Smooth muscle cell (in vitro differentiated cells): ENCODE measurements around the gene STAG3. TPM values are rescaled to one million over a fixed set of nuclear protein-coding genes. Genes with fewer than 3 reads are reported as not detected.
"Not testable (repeated sequence)": the region's sequence is repeated elsewhere in the genome, so short reads cannot be mapped to it uniquely, and the experiment has no call there.

ENCODE experiments used
- DNase-seq: peaks from one replicate; lab custom pipeline; 2025; ENCODE audit not compliant: unreplicated experiment; lab: John Stamatoyannopoulos, UW
- H2AFZ ChIP-seq: fragments of 200-600 bp; sonication (generic); 2 replicates; pipeline ENCODE4 v1.6.0; 2016; ENCODE audit warnings: antibody characterized with exemption, low read depth, mild to moderate bottlenecking
- H3F3A ChIP-seq: fragments of 200-600 bp; sonication (generic); 2 replicates; pipeline ENCODE4 v1.6.0; 2017; ENCODE audit warnings: antibody characterized with exemption, low read depth
- H3K27ac ChIP-seq: fragments of 200-600 bp; sonication (generic); 2 replicates; pipeline ENCODE4 v1.5.1; 2016; ENCODE audit warnings: low read depth, mild to moderate bottlenecking
- H3K27me3 ChIP-seq: fragments of 200-600 bp; sonication (generic); 2 replicates; pipeline ENCODE4 v1.6.1; 2016; ENCODE audit warnings: low read depth, mild to moderate bottlenecking
- H3K36me3 ChIP-seq: fragments of 200-600 bp; sonication (generic); 2 replicates; pipeline ENCODE4 v1.5.1; 2016; ENCODE audit warnings: low read depth
- H3K4me1 ChIP-seq: fragments of 200-600 bp; sonication (generic); 2 replicates; pipeline ENCODE4 v1.5.1; 2016; ENCODE audit warnings: low read depth
- H3K4me2 ChIP-seq: fragments of 200-600 bp; sonication (generic); 2 replicates; pipeline ENCODE4 v1.6.0; 2016; ENCODE audit warnings: mild to moderate bottlenecking
- H3K4me3 ChIP-seq: fragments of 200-600 bp; sonication (generic); 2 replicates; pipeline ENCODE4 v1.5.1; 2016; ENCODE audit warnings: mild to moderate bottlenecking
- H3K79me2 ChIP-seq: fragments of 200-600 bp; sonication (generic); 2 replicates; pipeline ENCODE4 v1.6.0; 2016; ENCODE audit warnings: low read depth, mild to moderate bottlenecking
- H3K9ac ChIP-seq: fragments of 200-600 bp; sonication (generic); 2 replicates; pipeline ENCODE4 v1.6.0; 2016; ENCODE audit warnings: low read depth
- H3K9me3 ChIP-seq: fragments of 200-600 bp; sonication (generic); replicated peaks from 2 replicates; pipeline ENCODE4 v1.5.1; 2016; ENCODE audit warnings: low read depth
- H4K20me1 ChIP-seq: fragments of 200-600 bp; sonication (generic); 2 replicates; pipeline ENCODE4 v1.6.0; 2016; ENCODE audit warnings: low read depth
- WGBS: methylation state at CpG from one replicate; pipeline ENCODE4 v1.1.7; 2016; ENCODE audit warnings: low lambda C conversion rate; 5-methylcytosine and 5-hydroxymethylcytosine counted together
- microRNA-seq: library from miRNA; unstranded; fragments of <30 nt; microRNA quantifications from one replicate; pipeline ENCODE4, GENCODE V29; 2016; ENCODE audit warnings: borderline number of aligned reads
- polyA plus RNA-seq: library from polyadenylated mRNA; unstranded; fragments of >200 nt; fragmentation: Nextera tagmentation; extraction: Ambion mirVana; gene quantifications from 2 replicates; pipeline ENCODE4 v1.2.1, GENCODE V29; 2016
- total RNA-seq: library from RNA; depleted of rRNA; stranded (reverse); fragments of >200 nt; gene quantifications from 2 replicates; pipeline ENCODE4 v1.2.3, GENCODE V29; 2014
- TF ChIP-seq, protein P1 (sequence below): fragments of 200-600 bp; sonication (generic); IDR thresholded peaks from 2 replicates; pipeline ENCODE4 v1.5.1; 2017; ENCODE audit warnings: borderline replicate concordance, mild to moderate bottlenecking, antibody characterized with exemption; ENCODE audit not compliant: insufficient read depth, poor library complexity, severe bottlenecking

The STAG3 gene
- total and polyA plus RNA-seq, 2 experiments from 2014 or later: 0.04 to 0.96 TPM

DNA sequence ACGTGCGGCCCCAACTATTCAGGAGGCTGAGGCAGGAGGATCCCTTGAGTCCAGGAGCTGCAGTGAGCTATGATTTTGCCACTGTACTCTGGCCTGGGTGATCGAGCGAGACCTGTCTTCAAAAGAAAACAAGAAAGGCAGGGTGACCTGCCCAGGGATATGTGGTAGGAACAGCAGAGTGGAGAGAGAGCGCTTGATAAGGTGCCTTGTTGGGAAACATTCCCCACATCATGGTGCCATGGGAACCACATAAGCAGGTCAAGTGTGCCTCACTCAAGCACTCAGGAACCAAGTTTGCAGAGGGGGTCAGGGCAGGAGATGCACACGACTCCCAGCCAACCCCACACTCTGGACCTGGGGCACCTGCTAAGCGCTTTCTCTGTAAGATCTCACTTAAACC is 79.3 kb downstream of the STAG3 start:
- Histone ChIP-seq H3K9ac (no peak overlapping the region), H3K79me2 (no peaks in the 10 kb centered on the region), H3F3A (no peaks in the 10 kb centered on the region), H3K4me1 (no peaks in the 10 kb centered on the region), H3K4me3 (no peak overlapping the region), H3K4me2 (no peak overlapping the region), H3K9me3 (no peaks in the 10 kb centered on the region), H2AFZ (no peak overlapping the region), H4K20me1 (peaks cover 12% of the 10 kb centered on the region), H3K36me3 (no peaks in the 10 kb centered on the region), H3K27ac (no peak overlapping the region), H3K27me3 (no peaks in the 10 kb centered on the region)
- no peak for DNase-seq
- 98% methylated on average over 7 of the region's 7 CpGs for WGBS
- TF ChIP-seq, protein P1, sequence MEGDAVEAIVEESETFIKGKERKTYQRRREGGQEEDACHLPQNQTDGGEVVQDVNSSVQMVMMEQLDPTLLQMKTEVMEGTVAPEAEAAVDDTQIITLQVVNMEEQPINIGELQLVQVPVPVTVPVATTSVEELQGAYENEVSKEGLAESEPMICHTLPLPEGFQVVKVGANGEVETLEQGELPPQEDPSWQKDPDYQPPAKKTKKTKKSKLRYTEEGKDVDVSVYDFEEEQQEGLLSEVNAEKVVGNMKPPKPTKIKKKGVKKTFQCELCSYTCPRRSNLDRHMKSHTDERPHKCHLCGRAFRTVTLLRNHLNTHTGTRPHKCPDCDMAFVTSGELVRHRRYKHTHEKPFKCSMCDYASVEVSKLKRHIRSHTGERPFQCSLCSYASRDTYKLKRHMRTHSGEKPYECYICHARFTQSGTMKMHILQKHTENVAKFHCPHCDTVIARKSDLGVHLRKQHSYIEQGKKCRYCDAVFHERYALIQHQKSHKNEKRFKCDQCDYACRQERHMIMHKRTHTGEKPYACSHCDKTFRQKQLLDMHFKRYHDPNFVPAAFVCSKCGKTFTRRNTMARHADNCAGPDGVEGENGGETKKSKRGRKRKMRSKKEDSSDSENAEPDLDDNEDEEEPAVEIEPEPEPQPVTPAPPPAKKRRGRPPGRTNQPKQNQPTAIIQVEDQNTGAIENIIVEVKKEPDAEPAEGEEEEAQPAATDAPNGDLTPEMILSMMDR: no peak

- WGBS: 86% methylated on average over 7 of the region's 8 CpGs
- not testable (repeated sequence) for H3K9me3 ChIP-seq, H3K4me1 ChIP-seq, H3K79me2 ChIP-seq, H3K27ac ChIP-seq, H3K4me3 ChIP-seq, H3K4me2 ChIP-seq, H3K9ac ChIP-seq, DNase-seq, H3K27me3 ChIP-seq, H3F3A ChIP-seq, H2AFZ ChIP-seq, H3K36me3 ChIP-seq
- H4K20me1 ChIP-seq: peaks cover 19% of the 10 kb centered on the region
Measured at GRCh38 chr7:100259984-100260383, 82.3 kb downstream of the STAG3 start.

- not testable (repeated sequence) for H3K36me3 ChIP-seq, H3K4me2 ChIP-seq, H3K79me2 ChIP-seq, H3K27me3 ChIP-seq, H3K4me3 ChIP-seq, DNase-seq, H3K27ac ChIP-seq, H3K9ac ChIP-seq, H2AFZ ChIP-seq, H3K9me3 ChIP-seq, H3F3A ChIP-seq, H3K4me1 ChIP-seq
- 100% methylated on average over 4 of the region's 4 CpGs for WGBS
- peaks cover 38% of the 10 kb centered on the region for H4K20me1 ChIP-seq
Measured at GRCh38 chr7:100262896-100263295, 85.2 kb downstream of the STAG3 start.

Small RNA genes within 50 kb of the gene (microRNA-seq; reads per million reads assigned to microRNA genes)
- not detected for gene MIR4658

Other genes starting within 250 kb of the STAG3 start
- gene GJC3, start 248.3 kb upstream of the STAG3 start, total RNA-seq: not detected in 2 replicates
- not detected in 2 replicates for gene GJC3, start 248.3 kb upstream of the STAG3 start, polyA plus RNA-seq
- gene AZGP1, start 201.9 kb upstream of the STAG3 start, total RNA-seq: 0.94 and 4.5 TPM in 2 replicates
- gene AZGP1, start 201.9 kb upstream of the STAG3 start, polyA plus RNA-seq: not detected in 2 replicates
- gene ZKSCAN1, start 162.3 kb upstream of the STAG3 start, total RNA-seq: 32.2 and 43.9 TPM in 2 replicates
- 25.4 and 26.0 TPM in 2 replicates for gene ZKSCAN1, start 162.3 kb upstream of the STAG3 start, polyA plus RNA-seq
- gene ZSCAN21, start 128.1 kb upstream of the STAG3 start, total RNA-seq: 11.3 and 12.1 TPM in 2 replicates
- gene ZSCAN21, start 128.1 kb upstream of the STAG3 start, polyA plus RNA-seq: 15.3 and 17.5 TPM in 2 replicates
- gene ZNF3, start 96.2 kb upstream of the STAG3 start, total RNA-seq: 21.2 and 21.6 TPM in 2 replicates
- gene ZNF3, start 96.2 kb upstream of the STAG3 start, polyA plus RNA-seq: 22.0 and 25.2 TPM in 2 replicates
- gene COPS6, start 88.9 kb upstream of the STAG3 start, total RNA-seq: 71.9 and 107 TPM in 2 replicates
- 251 and 259 TPM in 2 replicates for gene COPS6, start 88.9 kb upstream of the STAG3 start, polyA plus RNA-seq
- gene MCM7, start 76.5 kb upstream of the STAG3 start, total RNA-seq: 36.4 and 47.6 TPM in 2 replicates
- 56.9 and 59.7 TPM in 2 replicates for gene MCM7, start 76.5 kb upstream of the STAG3 start, polyA plus RNA-seq
- gene AP4M1, start 76.3 kb upstream of the STAG3 start, total RNA-seq: 10.1 and 18.0 TPM in 2 replicates
- 16.9 and 17.7 TPM in 2 replicates for gene AP4M1, start 76.3 kb upstream of the STAG3 start, polyA plus RNA-seq
- gene TAF6, start 58.6 kb upstream of the STAG3 start, total RNA-seq: 26.6 and 61.0 TPM in 2 replicates
- 78.0 and 83.9 TPM in 2 replicates for gene TAF6, start 58.6 kb upstream of the STAG3 start, polyA plus RNA-seq
- 22.6 and 26.6 TPM in 2 replicates for gene CNPY4, start 58.3 kb upstream of the STAG3 start, total RNA-seq
- gene CNPY4, start 58.3 kb upstream of the STAG3 start, polyA plus RNA-seq: 29.3 and 39.5 TPM in 2 replicates
- 0.76 and 2.4 TPM in 2 replicates for gene MBLAC1, start 51.0 kb upstream of the STAG3 start, total RNA-seq
- gene MBLAC1, start 51.0 kb upstream of the STAG3 start, polyA plus RNA-seq: 2.3 and 3.1 TPM in 2 replicates
- gene LAMTOR4, start 29.0 kb upstream of the STAG3 start, total RNA-seq: 75.2 and 108 TPM in 2 replicates
- gene LAMTOR4, start 29.0 kb upstream of the STAG3 start, polyA plus RNA-seq: 203 and 217 TPM in 2 replicates
- gene TRAPPC14, start 19.2 kb upstream of the STAG3 start, total RNA-seq: 4.4 and 7.0 TPM in 2 replicates
- 5.4 and 14.7 TPM in 2 replicates for gene TRAPPC14, start 19.2 kb upstream of the STAG3 start, polyA plus RNA-seq
- gene GAL3ST4, start 9.3 kb upstream of the STAG3 start, total RNA-seq: 4.8 and 6.5 TPM in 2 replicates
- gene GAL3ST4, start 9.3 kb upstream of the STAG3 start, polyA plus RNA-seq: 7.2 and 7.4 TPM in 2 replicates
- gene GPC2, start 537 bp upstream of the STAG3 start, total RNA-seq: 3.5 and 7.1 TPM in 2 replicates
- 3.2 and 8.5 TPM in 2 replicates for gene GPC2, start 537 bp upstream of the STAG3 start, polyA plus RNA-seq
- gene PVRIG, start 42.0 kb downstream of the STAG3 start, total RNA-seq: not detected in 2 replicates
- 0.41 TPM in 1 of 2 replicates, not detected in the other for gene PVRIG, start 42.0 kb downstream of the STAG3 start, polyA plus RNA-seq
- gene SPDYE3, start 129.8 kb downstream of the STAG3 start, total RNA-seq: not detected in 2 replicates
- 1.8 and 3.4 TPM in 2 replicates for gene SPDYE3, start 129.8 kb downstream of the STAG3 start, polyA plus RNA-seq
- gene PILRB, start 180.2 kb downstream of the STAG3 start, total RNA-seq: 12.0 TPM in 2 replicates
- 10.1 and 14.5 TPM in 2 replicates for gene PILRB, start 180.2 kb downstream of the STAG3 start, polyA plus RNA-seq
- gene PILRA, start 195.6 kb downstream of the STAG3 start, total RNA-seq: 1.3 and 1.4 TPM in 2 replicates
- 1.8 and 2.0 TPM in 2 replicates for gene PILRA, start 195.6 kb downstream of the STAG3 start, polyA plus RNA-seq